ENCODE data around the gene WDR4.

DNA sequence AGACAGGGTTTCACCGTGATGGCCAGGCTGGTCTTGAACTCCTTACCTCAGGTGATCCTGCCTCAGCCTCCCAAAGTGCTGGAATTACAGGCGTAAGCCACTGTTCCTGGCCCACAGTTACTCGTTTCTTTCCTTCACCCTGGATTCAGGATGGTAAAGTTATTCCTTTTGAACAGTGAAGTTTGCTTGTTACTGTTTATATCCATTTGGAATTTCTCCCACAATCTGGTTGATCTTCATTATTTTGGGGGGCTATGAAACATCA lies 43.0 kb downstream of the WDR4 start:
- TF ChIP-seq, protein P1, sequence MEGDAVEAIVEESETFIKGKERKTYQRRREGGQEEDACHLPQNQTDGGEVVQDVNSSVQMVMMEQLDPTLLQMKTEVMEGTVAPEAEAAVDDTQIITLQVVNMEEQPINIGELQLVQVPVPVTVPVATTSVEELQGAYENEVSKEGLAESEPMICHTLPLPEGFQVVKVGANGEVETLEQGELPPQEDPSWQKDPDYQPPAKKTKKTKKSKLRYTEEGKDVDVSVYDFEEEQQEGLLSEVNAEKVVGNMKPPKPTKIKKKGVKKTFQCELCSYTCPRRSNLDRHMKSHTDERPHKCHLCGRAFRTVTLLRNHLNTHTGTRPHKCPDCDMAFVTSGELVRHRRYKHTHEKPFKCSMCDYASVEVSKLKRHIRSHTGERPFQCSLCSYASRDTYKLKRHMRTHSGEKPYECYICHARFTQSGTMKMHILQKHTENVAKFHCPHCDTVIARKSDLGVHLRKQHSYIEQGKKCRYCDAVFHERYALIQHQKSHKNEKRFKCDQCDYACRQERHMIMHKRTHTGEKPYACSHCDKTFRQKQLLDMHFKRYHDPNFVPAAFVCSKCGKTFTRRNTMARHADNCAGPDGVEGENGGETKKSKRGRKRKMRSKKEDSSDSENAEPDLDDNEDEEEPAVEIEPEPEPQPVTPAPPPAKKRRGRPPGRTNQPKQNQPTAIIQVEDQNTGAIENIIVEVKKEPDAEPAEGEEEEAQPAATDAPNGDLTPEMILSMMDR (conservative IDR thresholded peaks at IDR 0.05; ENCODE audit: low read depth, low read length) = no peak
- TF ChIP-seq EZH2phosphoT487 (IDR thresholded peaks at IDR 0.05; ENCODE audit: borderline replicate concordance, low read length) (no peak), EZH2 (IDR thresholded peaks at IDR 0.05; ENCODE audit: low read length, unreplicated experiment) (no peak)

Data from PC-3 (cell line).